Uterus (tissue), 2 donors: Measurements from ENCODE around the gene MSI2.

Source experiments
- CTCF ChIP-seq, 4 experiments: fragments of 200-600 bp in 2 of 4; fragments of 450-650 bp in 2 of 4; sonication (generic) in 2 of 4; IDR thresholded peaks; one replicate each; pipeline ENCODE4 v1.5.1; 2016 to 2019; ENCODE audit warnings: antibody characterized with exemption in 4 of 4, mild to moderate bottlenecking in 2 of 4, moderate library complexity in 1 of 4
- POLR2A ChIP-seq, 2 donors: fragments of 450-650 bp; IDR thresholded peaks; one replicate each; pipeline ENCODE4 v1.6.1; 2016; ENCODE audit warnings: antibody characterized with exemption in 2 of 2, mild to moderate bottlenecking in 1 of 2, moderate library complexity in 1 of 2

- no peak for TF ChIP-seq CTCF (IDR thresholded peaks at IDR 0.05)
- no peak for TF ChIP-seq POLR2A (IDR thresholded peaks at IDR 0.05)
Measured at GRCh38 chr17:57257195-57257894, 1.0 kb downstream of the MSI2 start.
